ENCODE measurements around the gene SLC39A2.

GRCh38 chr14:21014761-21015190 lies 15.7 kb downstream of the SLC39A2 start:
- peak; percentile 89 to 92 (median 90) for TF ChIP-seq CTCF (optimal IDR thresholded peaks at IDR 0.05 in 1 of 3, IDR thresholded peaks at IDR 0.05 in 1 of 3, conservative IDR thresholded peaks at IDR 0.05 in 1 of 3; ENCODE audit: extremely low read depth in 1 of 3, insufficient read depth in 2 of 3, low read length in 3 of 3)
- TF ChIP-seq EZH2 (IDR thresholded peaks at IDR 0.05; ENCODE audit: low read length): no peak

Measured in keratinocyte (primary cell).